NCI-H2171 (cell line): ENCODE data around the gene PARVB.

ENCODE experiments used
- DNase-seq: peaks from one replicate; lab custom pipeline; 2025; lab: John Stamatoyannopoulos, UW

Gene PARVB

DNA sequence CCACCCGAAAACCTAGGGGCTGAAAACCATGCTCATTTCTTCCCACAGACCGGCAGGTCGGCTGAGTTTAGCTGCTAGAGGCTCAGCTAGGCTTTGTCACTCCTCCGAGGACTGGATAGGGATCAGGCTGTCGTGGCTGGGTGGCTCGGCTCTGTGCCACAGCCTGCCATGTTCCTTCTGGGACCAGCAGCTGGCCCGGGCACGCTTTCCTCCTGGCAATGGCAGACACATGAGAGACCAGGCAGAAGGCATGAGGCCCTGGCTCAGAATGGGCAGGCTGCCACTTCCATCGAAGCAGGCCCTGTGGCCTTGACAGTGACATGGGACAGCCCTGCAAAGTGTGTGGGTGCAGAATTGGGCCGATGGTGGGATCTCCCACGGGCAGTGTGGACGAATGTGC is 177.6 kb downstream of the PARVB start:
- DNase-seq: no peak

DNA sequence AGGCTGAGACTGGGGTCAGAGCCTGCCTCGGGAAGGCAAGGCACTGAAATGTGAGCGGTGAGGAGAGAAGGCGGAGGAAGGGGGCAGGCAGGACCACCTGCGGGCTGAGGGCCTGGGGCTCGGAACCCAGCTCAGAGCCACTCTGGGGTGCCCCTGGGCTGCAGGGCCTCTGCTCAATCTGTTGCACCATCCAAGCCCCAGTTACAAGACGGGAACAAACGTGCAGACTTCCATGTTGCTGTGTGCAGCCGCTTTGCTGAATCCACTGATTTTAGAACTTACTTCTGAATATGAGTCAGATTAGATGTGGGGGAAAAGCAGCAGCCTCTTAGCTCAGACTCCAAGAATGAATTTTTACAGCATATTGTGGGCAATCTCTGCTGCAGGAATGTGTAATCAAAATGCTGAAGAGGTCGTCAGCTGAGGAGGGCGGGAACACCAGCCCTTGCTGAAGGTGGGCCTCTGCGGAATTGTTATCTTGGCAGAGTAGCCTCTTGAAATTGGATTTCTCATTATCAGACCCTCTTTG is 178.2 kb downstream of the PARVB start:
- no peak for DNase-seq

GRCh38 chr22:44203203-44203602 is 179.1 kb downstream of the PARVB start:
- no peak for DNase-seq

GRCh38 chr22:44204739-44205515 is 180.8 kb downstream of the PARVB start:
- DNase-seq: no peak

- DNase-seq: no peak
Measured at GRCh38 chr22:44205516-44206329, 181.6 kb downstream of the PARVB start.

DNA sequence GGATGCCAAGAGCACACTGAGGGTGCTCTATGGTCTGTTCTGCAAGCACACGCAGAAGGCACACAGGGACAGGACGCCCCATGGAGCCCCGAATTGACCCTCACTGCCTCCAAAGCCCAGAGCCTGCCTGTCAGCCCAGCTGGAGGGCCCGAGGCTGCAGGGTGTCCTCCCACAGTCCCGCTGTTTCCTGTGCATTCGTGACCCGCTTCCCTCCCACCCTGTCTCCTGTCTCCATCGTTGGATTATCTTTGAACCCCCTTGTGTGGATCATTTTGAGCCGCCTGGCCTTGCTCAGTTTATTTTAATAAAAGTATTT is 182.2 kb downstream of the PARVB start:
- DNase-seq: no peak

DNA sequence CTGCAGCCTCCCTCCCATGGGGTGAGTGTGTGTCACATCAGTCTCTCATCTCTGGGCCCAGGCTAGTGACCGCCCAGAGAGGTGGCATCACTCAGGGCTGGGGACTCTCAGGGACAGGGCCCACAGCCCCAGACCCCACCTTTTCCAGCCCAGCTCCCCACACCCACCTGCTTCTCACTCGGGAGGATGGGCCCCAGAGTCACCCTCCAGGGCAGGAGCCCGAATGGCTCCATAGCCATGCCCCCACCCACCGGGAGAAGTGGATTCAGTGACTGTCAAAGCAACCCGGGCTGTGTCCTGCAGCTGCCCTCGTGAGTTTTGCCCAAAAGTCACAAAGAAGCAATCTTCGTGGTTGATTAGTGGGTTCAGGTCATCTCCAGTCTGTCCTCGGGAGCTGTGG is 182.6 kb downstream of the PARVB start:
- DNase-seq: no peak

GRCh38 chr22:44207173-44207980 is 183.3 kb downstream of the PARVB start:
- no peak for DNase-seq

- DNase-seq: no peak
Measured at GRCh38 chr22:44207981-44208317, 183.8 kb downstream of the PARVB start.

GRCh38 chr22:44209343-44209742 is 185.2 kb downstream of the PARVB start:
- no peak for DNase-seq

DNA sequence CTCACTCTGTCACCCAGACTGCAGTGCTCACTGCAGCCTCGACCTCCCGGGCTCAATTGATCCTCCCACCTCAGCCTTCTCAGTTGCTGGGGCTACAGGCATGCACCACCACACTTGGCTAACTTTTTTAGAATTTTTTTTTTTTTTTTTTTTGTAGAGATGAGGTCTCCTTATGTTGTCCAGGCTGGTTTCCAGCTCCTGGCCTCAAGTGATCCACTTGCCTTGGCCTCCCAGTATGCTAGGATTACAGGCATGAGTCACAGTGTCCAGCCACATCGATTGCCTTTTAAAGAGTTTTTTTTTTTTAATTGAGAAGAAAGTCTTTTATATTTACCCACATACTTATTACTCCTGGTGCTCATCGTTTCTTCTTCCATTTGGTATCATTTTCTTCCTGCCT is 186.6 kb downstream of the PARVB start:
- DNase-seq: no peak

DNA sequence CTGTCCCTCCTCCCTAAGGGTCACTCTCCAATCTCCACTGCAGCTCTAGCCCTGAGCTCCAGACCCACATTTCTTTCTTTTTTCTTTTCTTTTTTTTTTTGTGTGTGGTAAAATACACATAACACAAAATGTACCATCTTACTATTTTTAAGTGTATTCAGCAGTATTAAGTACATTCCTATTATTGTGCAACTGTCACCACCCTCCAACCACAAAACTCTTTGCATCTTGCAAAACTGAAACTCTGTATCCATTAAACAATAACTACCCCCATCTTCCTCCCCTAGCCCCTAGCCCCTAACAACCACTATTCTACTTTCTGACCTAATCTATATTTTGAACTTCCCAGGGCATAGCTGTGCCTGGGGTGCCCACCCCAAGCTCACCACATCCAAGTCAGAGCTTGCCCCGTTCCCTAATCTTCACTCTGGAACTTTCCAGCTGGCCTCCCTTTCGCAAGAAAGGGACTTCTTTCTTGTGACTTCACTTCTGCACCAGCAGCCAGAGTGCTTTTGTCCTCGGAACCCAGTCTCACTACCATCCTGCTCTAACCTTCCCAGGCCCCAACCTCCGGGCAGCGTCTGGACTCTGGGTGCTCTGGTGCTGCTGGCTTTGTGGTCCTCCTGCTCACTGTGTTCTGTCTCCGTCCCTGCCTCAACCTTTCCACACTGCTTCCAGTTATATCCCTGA is 187.3 kb downstream of the PARVB start:
- no peak for DNase-seq

- peak; percentile 81 for DNase-seq
Measured at GRCh38 chr22:44211946-44212930, 188.1 kb downstream of the PARVB start.

DNA sequence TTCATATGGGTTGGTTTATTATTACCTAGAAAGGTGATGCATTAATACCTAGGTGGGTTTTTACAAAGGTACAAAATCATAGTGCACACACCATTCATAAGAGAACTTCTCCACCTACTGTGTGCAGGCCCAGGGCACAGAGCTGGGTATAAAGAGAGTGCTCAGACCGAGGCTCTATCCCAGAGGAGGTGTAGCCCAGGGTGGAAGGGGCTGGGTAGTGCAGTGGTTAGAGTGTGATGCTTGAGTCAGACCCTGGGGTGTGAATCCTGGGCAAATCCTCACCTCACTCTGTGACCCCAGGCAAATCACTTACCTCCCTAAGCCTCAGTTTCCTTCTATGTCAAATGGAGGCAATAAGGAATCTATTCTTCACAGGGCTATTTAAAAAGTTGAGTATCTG is 188.8 kb downstream of the PARVB start:
- no peak for DNase-seq

- no peak for DNase-seq
Measured at GRCh38 chr22:44213489-44214043, 189.5 kb downstream of the PARVB start.

DNA sequence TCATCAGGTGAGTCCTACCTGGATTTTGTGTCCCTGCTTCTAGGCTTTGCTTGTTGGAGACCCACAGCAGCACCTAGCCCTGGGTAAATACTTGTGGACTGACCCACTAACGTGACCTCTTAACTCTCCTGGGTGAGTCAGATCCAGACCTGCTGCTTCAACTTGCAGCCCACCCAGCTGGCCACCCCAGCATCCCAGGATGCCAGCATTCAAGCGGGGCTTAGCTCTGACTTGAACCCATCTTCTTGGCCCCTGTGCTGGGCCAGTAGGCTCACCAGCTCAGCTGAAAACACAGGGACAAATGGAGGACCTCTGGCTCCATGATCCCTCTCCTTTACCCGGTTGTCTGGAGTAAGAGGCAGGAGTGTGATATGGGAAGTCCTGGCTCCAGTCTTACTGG is 190.1 kb downstream of the PARVB start:
- DNase-seq: no peak

- DNase-seq: no peak
Measured at GRCh38 chr22:44214764-44215163, 190.7 kb downstream of the PARVB start.

GRCh38 chr22:44215287-44215686 is 191.2 kb downstream of the PARVB start:
- no peak for DNase-seq

- DNase-seq: no peak
Measured at GRCh38 chr22:44217346-44217745, 193.2 kb downstream of the PARVB start.

GRCh38 chr22:44218071-44218470 is 194.0 kb downstream of the PARVB start:
- DNase-seq: no peak
